Panc1 (cell line): ENCODE data around the gene CCNQ. TPM values are rescaled to one million over a fixed set of nuclear protein-coding genes. Genes with fewer than 3 reads are reported as not detected.

Source experiments
- ATAC-seq: fragments of 200-7000 bp; cut with Tn5 transposase; 2 replicates; pipeline ENCODE4 v1.9.1; 2020; ENCODE audit warnings: mild to moderate bottlenecking, moderate library complexity
- BruUV-seq: library from RNA; stranded (reverse); fragments of 400-500 nt; replicated peaks from 2 replicates; lab custom pipeline; 2021; lab: Mats Ljungman, UMichigan
- CTCF ChIA-PET: fragments of 300-600 bp; sonication (Branson Sonifier 250); formaldehyde crosslinking; loops from one replicate; lab custom pipeline; 2022; ENCODE audit warnings: antibody characterized with exemption; lab: Charles Lee
- POLR2A ChIA-PET: fragments of 300-600 bp; sonication (Branson Sonifier 250); formaldehyde crosslinking; loops from one replicate; lab custom pipeline; 2022; ENCODE audit warnings: antibody characterized with exemption; lab: Charles Lee
- DNase-seq: peaks from one replicate; pipeline ENCODE4 v3.0.0-alpha.2; 2010; ENCODE audit warnings: low read depth, low spot score
- H3K27ac ChIP-seq: 2 replicates; pipeline ENCODE4 v1.5.1; 2011; ENCODE audit warnings: mild to moderate bottlenecking, low read length, inconsistent platforms
- H3K27me3 ChIP-seq: fragments of 200-500 bp; sonication (Bioruptor generic); 2 replicates; pipeline ENCODE4 v1.6.0; 2014; ENCODE audit warnings: low read length, inconsistent platforms; ENCODE audit not compliant: control insufficient read depth, insufficient read depth
- H3K36me3 ChIP-seq: fragments of 200-500 bp; sonication (Bioruptor generic); 2 replicates; pipeline ENCODE4 v1.5.1; 2014; ENCODE audit warnings: inconsistent platforms, mild to moderate bottlenecking, low read length, moderate library complexity; ENCODE audit not compliant: control insufficient read depth, insufficient read depth
- H3K4me1 ChIP-seq: 2 replicates; pipeline ENCODE4 v1.5.1; 2011; ENCODE audit warnings: inconsistent platforms, mild to moderate bottlenecking, low read length, moderate library complexity; ENCODE audit not compliant: control insufficient read depth, insufficient read depth
- H3K4me3 ChIP-seq, 2 experiments: 2 replicates each; pipeline ENCODE4 v1.5.1; 2011 to 2012; ENCODE audit warnings: low read depth in 2 of 2, low read length in 2 of 2, mild to moderate bottlenecking in 2 of 2, inconsistent platforms in 1 of 2, moderate library complexity in 1 of 2
- H3K9me3 ChIP-seq: fragments of 200-500 bp; sonication (Bioruptor generic); 2 replicates; pipeline ENCODE4 v1.5.1; 2014; ENCODE audit warnings: low read depth, mild to moderate bottlenecking, inconsistent platforms, low read length, moderate library complexity; ENCODE audit not compliant: control insufficient read depth, insufficient read depth
- POLR2AphosphoS5 ChIP-seq: IDR thresholded peaks from 2 replicates; pipeline ENCODE4 v1.6.1; 2012; ENCODE audit warnings: mild to moderate bottlenecking, low read depth, low read length, moderate library complexity
- SIN3A ChIP-seq: IDR thresholded peaks from 2 replicates; pipeline ENCODE4 v1.6.1; 2012; ENCODE audit warnings: low read depth, mild to moderate bottlenecking, low read length, moderate library complexity, borderline replicate concordance; ENCODE audit not compliant: insufficient read depth
- TCF7L2 ChIP-seq: IDR thresholded peaks from 2 replicates; pipeline ENCODE4 v1.6.1; 2011; ENCODE audit warnings: mild to moderate bottlenecking, low read depth, low read length, inconsistent platforms
- in situ Hi-C: cut with HindIII; loops from 2 replicates; pipeline ENCODE4 v1.10.0; 2016; ENCODE audit warnings: low sequenced_read_pairs, low pct_unique_long_range_greater_than_20kb
- intact Hi-C: fragments of 100-400 bp; cut with micrococcal nuclease; formaldehyde crosslinking; loops from one replicate; pipeline ENCODE4 v1.10.0; 2022; ENCODE audit not compliant: unreplicated experiment
- total RNA-seq: library from RNA; stranded (reverse); gene quantifications from one replicate; pipeline ENCODE4 v1.2.1, GENCODE V29; 2021; ENCODE audit not compliant: unreplicated experiment
- TF ChIP-seq, protein P1 (sequence below), 2 experiments: IDR thresholded peaks; 2 replicates each; pipeline ENCODE4 v1.6.1; 2011 to 2012; ENCODE audit warnings: low read depth in 2 of 2, control low read depth in 1 of 2, low read length in 1 of 2, mild to moderate bottlenecking in 1 of 2, moderate library complexity in 1 of 2; ENCODE audit not compliant: insufficient read depth in 1 of 2
- TF ChIP-seq, protein P2 (sequence below): fragments of 450-650 bp; IDR thresholded peaks from 2 replicates; pipeline ENCODE4 v1.5.1; 2017; ENCODE audit warnings: mild to moderate bottlenecking

The CCNQ gene
- total RNA-seq, 1 experiment from 2014 or later, result 42.1 TPM

DNA sequence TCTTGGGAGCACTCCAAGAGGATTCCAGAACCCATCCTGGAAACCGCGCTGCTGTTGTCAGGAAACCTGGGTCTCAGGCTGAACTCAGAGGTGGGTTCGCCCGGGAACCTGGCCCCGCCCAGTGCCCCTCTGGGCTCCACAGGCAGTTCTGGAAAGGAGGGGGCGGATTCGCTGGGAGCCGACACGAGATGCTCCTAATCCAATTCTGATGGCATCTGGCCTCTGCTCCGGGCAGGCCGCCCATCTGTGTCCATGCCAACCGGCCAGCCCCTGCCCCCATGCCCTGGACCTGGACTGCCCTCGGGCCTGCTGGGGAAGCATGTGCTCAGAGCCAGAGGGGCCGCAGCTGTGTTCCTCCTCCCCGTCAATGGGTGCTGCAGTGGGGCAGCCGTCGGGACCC is 60.5 kb downstream of the CCNQ start:
- CTCF ChIA-PET, result interaction anchor here (0.9 to 1.3 kb wide), 2 partner anchors 26 to 124 kb away, joined by 4 to 6 read pairs; no protein-coding TSS in a partner anchor

More for the DNA sequence above, 60.5 kb downstream of the CCNQ start:
- Histone ChIP-seq H3K27me3 (no peaks in the 10 kb centered on the region), H3K27ac (no peak overlapping the region), H3K4me1 (no peaks in the 10 kb centered on the region; the same call in 1 of the 2 replicates), H3K4me3 (no peak overlapping the region), H3K9me3 (no peaks in the 10 kb centered on the region), H3K36me3 (no peaks in the 10 kb centered on the region)
- POLR2A ChIA-PET, result no interaction called here
- DNase-seq (no peak), ATAC-seq (no peak)
- intact Hi-C loops, result loop anchor here (5.0 kb wide), 1 partner anchor 109 kb away; the partner anchor contains the start of gene DUSP9
- BruUV-seq, result no TSS peak
- in situ Hi-C loops, result no loop called here
- TF ChIP-seq, protein P1, sequence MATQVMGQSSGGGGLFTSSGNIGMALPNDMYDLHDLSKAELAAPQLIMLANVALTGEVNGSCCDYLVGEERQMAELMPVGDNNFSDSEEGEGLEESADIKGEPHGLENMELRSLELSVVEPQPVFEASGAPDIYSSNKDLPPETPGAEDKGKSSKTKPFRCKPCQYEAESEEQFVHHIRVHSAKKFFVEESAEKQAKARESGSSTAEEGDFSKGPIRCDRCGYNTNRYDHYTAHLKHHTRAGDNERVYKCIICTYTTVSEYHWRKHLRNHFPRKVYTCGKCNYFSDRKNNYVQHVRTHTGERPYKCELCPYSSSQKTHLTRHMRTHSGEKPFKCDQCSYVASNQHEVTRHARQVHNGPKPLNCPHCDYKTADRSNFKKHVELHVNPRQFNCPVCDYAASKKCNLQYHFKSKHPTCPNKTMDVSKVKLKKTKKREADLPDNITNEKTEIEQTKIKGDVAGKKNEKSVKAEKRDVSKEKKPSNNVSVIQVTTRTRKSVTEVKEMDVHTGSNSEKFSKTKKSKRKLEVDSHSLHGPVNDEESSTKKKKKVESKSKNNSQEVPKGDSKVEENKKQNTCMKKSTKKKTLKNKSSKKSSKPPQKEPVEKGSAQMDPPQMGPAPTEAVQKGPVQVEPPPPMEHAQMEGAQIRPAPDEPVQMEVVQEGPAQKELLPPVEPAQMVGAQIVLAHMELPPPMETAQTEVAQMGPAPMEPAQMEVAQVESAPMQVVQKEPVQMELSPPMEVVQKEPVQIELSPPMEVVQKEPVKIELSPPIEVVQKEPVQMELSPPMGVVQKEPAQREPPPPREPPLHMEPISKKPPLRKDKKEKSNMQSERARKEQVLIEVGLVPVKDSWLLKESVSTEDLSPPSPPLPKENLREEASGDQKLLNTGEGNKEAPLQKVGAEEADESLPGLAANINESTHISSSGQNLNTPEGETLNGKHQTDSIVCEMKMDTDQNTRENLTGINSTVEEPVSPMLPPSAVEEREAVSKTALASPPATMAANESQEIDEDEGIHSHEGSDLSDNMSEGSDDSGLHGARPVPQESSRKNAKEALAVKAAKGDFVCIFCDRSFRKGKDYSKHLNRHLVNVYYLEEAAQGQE (IDR thresholded peaks at IDR 0.05; ENCODE audit: insufficient read depth in 1 of 2, low read depth in 2 of 2, low read length in 1 of 2), result no peak
- TF ChIP-seq, protein P2, sequence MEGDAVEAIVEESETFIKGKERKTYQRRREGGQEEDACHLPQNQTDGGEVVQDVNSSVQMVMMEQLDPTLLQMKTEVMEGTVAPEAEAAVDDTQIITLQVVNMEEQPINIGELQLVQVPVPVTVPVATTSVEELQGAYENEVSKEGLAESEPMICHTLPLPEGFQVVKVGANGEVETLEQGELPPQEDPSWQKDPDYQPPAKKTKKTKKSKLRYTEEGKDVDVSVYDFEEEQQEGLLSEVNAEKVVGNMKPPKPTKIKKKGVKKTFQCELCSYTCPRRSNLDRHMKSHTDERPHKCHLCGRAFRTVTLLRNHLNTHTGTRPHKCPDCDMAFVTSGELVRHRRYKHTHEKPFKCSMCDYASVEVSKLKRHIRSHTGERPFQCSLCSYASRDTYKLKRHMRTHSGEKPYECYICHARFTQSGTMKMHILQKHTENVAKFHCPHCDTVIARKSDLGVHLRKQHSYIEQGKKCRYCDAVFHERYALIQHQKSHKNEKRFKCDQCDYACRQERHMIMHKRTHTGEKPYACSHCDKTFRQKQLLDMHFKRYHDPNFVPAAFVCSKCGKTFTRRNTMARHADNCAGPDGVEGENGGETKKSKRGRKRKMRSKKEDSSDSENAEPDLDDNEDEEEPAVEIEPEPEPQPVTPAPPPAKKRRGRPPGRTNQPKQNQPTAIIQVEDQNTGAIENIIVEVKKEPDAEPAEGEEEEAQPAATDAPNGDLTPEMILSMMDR, result no peak
- TF ChIP-seq SIN3A (no peak), POLR2AphosphoS5 (no peak), TCF7L2 (no peak)

Other genes with a start within 250 kb of the CCNQ start
- not detected for gene PNMA6E, start 197.8 kb downstream of the CCNQ start, total RNA-seq
- gene ZFP92, start 187.7 kb downstream of the CCNQ start, total RNA-seq, result 0.90 TPM
- 2.4 TPM for gene TREX2, start 153.1 kb downstream of the CCNQ start, total RNA-seq
- 59.9 TPM for gene HAUS7, start 128.6 kb downstream of the CCNQ start, total RNA-seq
- gene BGN, start 104.2 kb downstream of the CCNQ start, total RNA-seq, result 2.9 TPM
- gene ATP2B3, start 81.5 kb downstream of the CCNQ start, total RNA-seq, result 0.21 TPM
- 7.1 TPM for gene DUSP9, start 48.1 kb upstream of the CCNQ start, total RNA-seq
- 2.3 TPM for gene PNCK, start 74.7 kb upstream of the CCNQ start, total RNA-seq
- gene SLC6A8, start 88.8 kb upstream of the CCNQ start, total RNA-seq, result 125 TPM
- gene BCAP31, start 125.2 kb upstream of the CCNQ start, total RNA-seq, result 432 TPM
- 86.6 TPM for gene ABCD1, start 125.7 kb upstream of the CCNQ start, total RNA-seq
- gene PLXNB3, start 165.1 kb upstream of the CCNQ start, total RNA-seq, result 14.3 TPM
- 1.6 TPM for gene SRPK3, start 181.9 kb upstream of the CCNQ start, total RNA-seq
- 89.4 TPM for gene IDH3G, start 195.2 kb upstream of the CCNQ start, total RNA-seq
- gene SSR4, start 195.5 kb upstream of the CCNQ start, total RNA-seq, result 504 TPM
- gene PDZD4, start 231.4 kb upstream of the CCNQ start, total RNA-seq, result 37.2 TPM